NCI-H69 (cell line): ENCODE data around the gene SPSB2.
"Not testable (repeated sequence)": the region's sequence is repeated elsewhere in the genome, so short reads cannot be mapped to it uniquely, and the experiment has no call there.

Experiments
- DNase-seq: peaks from one replicate; lab custom pipeline; 2025; lab: John Stamatoyannopoulos, UW

SPSB2 gene, protein sequence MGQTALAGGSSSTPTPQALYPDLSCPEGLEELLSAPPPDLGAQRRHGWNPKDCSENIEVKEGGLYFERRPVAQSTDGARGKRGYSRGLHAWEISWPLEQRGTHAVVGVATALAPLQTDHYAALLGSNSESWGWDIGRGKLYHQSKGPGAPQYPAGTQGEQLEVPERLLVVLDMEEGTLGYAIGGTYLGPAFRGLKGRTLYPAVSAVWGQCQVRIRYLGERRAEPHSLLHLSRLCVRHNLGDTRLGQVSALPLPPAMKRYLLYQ

DNA sequence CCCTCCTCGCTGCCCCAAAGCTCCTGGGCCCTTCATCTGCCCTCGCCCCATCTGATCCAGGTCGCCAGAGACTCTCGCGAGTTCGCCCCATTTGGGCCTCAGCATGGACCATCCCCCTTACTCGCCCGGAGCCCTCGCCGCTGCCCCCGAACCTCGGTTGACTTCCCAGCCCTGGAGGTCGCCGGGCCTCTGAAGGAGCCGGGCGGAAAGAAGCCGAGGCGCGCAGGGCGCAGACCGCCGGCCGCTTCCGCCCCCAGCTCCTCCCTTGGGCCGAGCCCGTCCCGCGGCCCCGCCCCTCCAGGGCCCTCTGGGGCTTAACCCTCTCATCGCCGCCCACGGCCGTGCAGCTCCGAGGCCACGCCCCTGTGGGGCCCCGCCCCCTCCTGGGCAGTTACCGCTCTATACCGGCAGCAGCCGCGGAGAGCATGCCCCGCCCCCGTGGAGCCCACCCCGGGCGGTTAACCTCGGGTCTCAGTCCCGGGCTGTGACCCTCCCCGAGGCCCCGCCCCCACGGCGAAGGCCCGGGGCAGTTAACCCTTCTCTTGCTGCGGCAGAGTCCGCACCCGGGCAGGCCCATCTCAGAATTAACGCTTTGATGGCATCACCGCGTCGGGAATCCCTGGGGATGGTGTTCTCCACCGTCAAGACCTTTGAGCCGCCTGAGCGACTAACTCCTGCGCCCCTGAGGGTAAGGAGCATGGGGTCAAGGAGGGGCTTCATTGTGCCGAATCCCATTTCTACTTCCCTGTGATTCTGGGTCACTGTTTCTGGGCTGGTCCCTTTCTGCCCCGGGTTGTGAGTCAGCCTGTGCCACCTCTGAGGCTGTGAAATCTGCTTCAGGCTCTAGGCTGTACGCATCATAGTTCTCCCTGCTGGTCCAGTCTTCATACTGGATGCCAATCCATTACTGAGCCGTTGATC, at the start of gene SPSB2:
Gene SPSB2, minus strand, starts transcription at position 210 of the 921 bp plus-strand sequence. CDS start 402 bp downstream, outside the sequence.
- peak; percentile 98 for DNase-seq

- DNase-seq: no peak
These were observed 49.2 kb upstream of the SPSB2 start for GRCh38 chr12:6921996-6922946.

- no peak for DNase-seq
These were observed 48.4 kb upstream of the SPSB2 start for GRCh38 chr12:6921539-6921938.

DNA sequence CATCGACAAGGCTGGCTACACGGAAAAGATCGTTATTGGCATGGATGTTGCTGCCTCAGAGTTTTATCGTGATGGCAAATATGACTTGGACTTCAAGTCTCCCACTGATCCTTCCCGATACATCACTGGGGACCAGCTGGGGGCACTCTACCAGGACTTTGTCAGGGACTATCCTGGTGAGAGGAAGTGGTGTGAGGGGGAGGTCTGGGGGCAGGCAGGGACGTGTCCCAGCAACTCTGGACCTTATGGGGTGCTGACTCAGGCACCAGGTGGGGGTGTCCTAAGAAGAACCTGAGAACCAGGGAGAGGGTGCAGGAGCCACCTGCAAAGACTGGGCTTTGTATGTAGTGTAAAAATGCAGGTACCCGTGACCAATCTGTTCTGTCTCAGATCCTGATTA, 46.5 kb upstream of the SPSB2 start:
- DNase-seq: no peak

- no peak for DNase-seq
These were observed 44.6 kb upstream of the SPSB2 start for GRCh38 chr12:6917491-6918231.

DNA sequence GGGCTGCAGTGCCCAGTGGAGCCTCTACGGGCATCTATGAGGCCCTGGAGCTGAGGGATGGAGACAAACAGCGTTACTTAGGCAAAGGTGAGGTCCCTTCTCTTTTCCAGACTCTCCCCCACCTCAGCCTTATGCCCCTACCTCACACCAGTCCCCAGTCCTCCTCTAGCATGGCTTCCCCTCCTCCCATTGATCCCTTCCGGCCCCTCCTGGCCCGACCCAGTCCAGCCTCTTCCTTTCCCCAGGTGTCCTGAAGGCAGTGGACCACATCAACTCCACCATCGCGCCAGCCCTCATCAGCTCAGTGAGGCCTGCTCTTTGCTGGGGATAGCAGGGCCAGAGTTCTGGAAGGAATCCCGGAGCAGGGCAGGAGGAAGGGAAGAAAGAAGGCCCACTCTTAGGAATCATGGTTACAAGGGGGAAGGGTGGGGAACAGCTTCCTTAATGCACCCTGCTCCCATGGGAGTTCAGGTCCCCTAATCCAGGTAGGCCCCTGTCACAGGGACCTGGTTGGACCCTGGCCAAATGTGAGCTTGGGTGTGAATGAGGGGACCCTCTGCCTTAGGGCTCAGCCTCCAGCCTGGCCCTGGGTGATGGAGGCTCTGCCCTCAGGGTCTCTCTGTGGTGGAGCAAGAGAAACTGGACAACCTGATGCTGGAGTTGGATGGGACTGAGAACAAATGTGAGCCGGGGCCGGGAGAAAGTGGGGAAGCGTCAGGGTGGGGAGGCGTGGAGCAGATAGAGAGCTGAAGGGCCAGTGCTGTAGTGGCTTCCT, 43.5 kb upstream of the SPSB2 start:
- no peak for DNase-seq

DNA sequence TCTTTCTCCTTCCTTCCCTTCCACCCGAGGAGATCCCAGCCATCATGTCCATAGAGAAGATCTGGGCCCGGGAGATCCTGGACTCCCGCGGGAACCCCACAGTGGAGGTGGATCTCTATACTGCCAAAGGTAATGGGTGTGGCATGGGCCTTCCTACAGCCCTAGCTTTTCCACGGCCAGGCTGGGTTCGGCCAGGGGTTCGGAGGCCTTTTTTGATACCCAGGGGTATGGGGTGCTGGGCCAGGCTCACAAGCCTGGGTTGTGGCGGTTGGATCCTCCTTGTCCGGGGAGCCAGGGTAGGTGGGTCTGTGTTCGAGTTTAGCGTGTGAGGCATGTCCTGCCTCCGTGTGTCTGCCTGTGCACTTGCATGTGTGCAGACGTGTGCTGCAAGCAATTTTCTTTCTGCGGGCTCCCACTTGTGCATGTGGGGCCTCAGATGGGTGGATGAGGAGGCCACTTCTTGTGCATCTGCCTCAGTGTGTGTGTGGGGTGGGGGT, 42.7 kb upstream of the SPSB2 start:
- DNase-seq: no peak

- peak; percentile 62 for DNase-seq
These were observed 42.1 kb upstream of the SPSB2 start for GRCh38 chr12:6914947-6915788.

DNA sequence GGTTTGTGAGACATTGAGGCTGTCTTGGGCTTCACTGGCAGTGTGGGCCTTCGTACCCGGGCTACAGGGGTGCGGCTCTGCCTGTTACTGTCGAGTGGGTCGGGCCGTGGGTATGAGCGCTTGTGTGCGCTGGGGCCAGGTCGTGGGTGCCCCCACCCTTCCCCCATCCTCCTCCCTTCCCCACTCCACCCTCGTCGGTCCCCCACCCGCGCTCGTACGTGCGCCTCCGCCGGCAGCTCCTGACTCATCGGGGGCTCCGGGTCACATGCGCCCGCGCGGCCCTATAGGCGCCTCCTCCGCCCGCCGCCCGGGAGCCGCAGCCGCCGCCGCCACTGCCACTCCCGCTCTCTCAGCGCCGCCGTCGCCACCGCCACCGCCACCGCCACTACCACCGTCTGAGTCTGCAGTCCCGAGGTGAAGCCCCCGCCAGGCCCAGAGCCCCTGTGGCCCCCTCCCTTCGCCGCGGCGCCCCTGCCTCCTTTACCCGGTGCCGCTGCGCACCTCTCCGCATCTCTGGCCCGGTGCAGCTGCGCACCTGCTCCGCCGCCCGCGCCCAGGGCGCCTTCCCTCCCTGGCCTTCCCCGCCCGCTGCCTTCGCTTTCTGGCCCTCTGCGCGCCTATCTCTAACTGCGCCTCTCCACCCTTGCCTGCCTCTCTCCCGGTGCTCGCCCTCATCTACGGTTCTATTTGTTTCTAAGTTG, 41.3 kb upstream of the SPSB2 start, which contains the start of gene ENO2:
Gene ENO2, plus strand, starts transcription at position 335 of the 701 bp plus-strand sequence. CDS start 1,253 bp downstream, outside the sequence.
- peak; percentile 85 for DNase-seq

- no peak for DNase-seq
These were observed 39.2 kb upstream of the SPSB2 start for GRCh38 chr12:6912164-6912935.

GRCh38 chr12:6909421-6910145, 36.5 kb upstream of the SPSB2 start:
- DNase-seq: peak; percentile 30

GRCh38 chr12:6908141-6908540, 35.0 kb upstream of the SPSB2 start:
- DNase-seq: not testable (repeated sequence)

DNA sequence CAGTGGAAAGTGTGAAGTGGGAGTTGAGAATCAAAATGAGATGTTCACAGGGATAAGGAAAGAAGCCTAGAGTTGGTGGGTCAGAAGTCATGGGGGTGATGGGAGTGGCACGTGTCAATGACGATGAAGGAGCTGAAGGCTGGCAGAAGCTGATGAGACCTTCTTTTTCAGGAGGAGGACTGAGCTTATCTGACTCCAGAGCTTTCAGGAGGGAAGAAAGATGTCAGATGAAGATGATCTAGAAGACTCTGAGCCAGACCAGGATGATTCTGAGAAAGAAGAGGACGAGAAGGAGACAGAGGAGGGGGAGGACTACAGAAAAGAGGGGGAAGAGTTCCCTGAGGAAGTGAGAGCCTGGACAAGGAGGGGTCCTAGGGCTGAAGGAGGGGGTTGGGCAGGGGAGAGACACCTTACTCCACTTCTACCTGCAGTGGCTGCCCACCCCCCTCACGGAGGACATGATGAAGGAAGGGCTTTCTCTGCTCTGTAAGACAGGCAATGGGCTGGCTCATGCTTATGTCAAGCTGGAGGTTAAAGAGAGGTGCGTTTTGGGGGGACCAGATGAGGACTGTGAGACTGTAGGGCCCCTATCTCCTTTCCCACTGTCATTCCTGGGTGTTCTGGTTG, 32.4 kb upstream of the SPSB2 start:
- no peak for DNase-seq

GRCh38 chr12:6904280-6905276, 31.5 kb upstream of the SPSB2 start, which contains the start of gene LRRC23:
TSS of gene LRRC23 (plus strand) at chr12:6904822. CDS start at chr12:6905634, 812 bp downstream.
- DNase-seq: peak; percentile 99

DNA sequence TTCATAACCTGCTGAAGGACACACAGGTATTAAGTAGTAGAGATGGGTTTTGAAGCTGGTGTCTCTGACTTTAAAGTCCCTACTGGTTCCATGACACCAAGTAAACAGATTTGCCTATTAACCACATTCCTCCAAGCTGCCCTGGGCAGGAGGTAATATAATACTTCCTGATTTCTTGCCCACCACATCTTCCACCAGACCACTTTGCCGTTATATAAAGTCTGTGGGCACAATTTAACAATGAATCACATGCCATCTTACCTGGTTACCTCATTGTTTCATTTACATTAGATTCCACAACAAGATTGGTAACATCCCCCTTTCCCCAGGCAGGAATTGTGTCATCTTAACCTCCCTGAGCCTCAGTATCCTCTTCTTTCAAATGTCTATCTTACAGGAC, 30.6 kb upstream of the SPSB2 start:
- no peak for DNase-seq
